ENCODE measurements around the gene GGPS1.
A peak's percentile ranks its signal among the peaks of the same experiment; 100 is the strongest.

DNA sequence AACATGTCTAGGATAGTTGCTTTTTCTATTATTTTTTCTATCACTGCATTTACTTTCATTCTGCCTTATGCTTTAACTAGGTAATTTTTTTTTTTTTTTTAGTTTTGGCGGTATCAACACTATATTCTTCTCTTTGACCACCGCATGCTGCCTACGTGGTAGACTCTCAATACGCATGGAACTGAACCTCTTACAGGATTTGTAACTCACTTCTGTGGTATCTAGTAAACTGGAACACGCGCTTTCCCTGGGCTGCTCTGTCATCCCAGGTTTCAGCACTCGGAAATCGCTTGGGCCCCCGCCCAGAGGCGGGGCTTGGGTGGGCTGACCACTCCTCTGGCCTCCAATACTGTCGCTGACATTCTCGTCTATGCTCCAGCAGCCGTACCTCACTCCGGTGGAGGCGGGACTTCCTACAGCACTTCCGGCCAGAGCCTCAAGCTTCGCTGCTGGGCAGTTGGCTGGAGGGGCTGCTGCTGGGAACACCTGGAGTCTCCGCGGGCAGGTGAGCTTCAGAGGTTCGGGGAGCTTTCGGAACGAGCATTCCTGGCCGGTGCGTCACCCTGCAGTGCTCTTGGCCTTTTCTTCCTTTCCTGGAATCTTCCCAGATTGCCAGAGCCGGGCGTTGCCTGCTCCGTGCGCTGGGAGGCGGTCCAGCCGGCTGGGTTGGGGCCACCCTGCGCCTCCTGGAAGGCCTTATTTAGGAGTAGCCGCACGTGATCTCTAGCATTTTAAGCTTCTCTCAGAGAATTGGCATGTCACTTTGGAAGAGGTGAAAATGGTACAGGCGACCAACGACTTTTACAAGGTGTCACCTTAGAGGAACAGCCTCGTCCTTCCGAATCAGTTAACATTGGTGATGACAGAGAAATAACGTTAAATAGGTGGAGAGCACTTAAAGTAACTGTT is 38.9 kb downstream of the GGPS1 start, which contains the start of gene TBCE:
- TF ChIP-seq CTCF (IDR thresholded peaks at IDR 0.05) (peak; percentile 7), EZH2phosphoT487 (IDR thresholded peaks at IDR 0.05) (no peak), EZH2 (IDR thresholded peaks at IDR 0.05) (no peak)
